Measurements from ENCODE around the gene TOP3A.

Gene TOP3A

GRCh38 chr17:18278867-18279266 is 35.9 kb downstream of the TOP3A start:
- DNase-seq: no peak

DNA sequence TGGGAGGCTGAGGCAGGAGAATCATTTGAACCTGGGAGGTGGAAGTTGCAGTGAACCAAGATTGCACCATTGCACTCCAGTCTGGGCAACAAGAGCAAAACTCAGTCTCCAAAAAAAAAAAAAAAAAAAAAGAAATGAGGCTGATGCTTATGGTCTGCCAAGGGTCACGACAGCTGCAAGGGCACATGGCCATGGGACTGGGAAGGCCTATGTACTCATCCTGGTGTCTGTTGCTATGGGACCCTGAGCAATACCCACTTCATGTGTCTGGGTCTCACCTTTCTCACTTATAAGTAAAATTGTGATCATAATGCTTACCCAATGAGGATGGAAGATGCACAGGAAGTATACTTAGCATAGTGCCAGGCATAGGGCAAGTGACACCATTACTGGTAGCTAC is 37.7 kb downstream of the TOP3A start:
- DNase-seq: no peak

DNA sequence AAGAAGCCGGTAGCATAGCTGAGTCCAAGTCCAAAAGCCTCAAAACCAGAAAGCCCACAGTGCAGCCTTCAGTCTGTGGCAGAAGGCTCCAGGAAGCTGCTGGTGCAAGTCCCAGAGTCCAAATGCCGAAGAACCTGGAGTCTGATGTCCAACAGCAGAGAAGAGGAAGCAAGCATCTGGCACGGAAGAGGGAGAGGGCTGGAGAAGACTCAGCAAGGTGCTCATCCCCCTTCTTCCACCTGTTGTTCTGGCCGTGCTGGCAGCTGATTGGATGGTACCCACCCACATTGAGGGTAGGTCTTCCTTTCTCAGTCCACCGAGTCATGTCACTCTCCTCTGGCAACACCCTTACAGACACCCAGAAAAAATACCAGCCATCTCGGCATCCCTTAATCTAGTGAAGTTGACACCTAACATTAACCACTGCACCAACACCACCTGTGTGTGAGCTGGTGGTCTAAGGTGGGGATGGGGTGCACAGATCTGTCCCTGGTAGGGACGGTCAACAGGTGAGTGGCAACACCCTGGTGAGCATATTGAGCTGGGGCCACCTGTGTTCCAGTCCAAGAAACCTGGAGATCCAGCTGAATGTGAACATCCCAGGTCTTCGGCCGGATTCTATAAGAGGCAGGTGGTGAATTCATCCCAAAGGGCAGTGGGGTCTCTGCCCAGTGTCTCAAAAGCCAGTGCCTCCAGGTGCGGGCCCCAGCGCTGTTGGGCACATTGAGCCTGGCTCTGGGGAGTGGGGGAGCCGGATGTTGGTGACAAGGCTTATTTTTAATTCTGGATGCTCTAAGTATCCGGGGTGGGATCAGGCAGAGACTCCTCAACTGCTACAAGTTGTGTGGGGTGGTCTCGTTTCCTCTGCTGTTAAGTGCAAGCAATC is 44.5 kb downstream of the TOP3A start:
- no peak for DNase-seq

GRCh38 chr17:18267927-18268711 is 46.7 kb downstream of the TOP3A start:
- no peak for DNase-seq

- DNase-seq: no peak
Measured at GRCh38 chr17:18267366-18267765, 47.4 kb downstream of the TOP3A start.

DNA sequence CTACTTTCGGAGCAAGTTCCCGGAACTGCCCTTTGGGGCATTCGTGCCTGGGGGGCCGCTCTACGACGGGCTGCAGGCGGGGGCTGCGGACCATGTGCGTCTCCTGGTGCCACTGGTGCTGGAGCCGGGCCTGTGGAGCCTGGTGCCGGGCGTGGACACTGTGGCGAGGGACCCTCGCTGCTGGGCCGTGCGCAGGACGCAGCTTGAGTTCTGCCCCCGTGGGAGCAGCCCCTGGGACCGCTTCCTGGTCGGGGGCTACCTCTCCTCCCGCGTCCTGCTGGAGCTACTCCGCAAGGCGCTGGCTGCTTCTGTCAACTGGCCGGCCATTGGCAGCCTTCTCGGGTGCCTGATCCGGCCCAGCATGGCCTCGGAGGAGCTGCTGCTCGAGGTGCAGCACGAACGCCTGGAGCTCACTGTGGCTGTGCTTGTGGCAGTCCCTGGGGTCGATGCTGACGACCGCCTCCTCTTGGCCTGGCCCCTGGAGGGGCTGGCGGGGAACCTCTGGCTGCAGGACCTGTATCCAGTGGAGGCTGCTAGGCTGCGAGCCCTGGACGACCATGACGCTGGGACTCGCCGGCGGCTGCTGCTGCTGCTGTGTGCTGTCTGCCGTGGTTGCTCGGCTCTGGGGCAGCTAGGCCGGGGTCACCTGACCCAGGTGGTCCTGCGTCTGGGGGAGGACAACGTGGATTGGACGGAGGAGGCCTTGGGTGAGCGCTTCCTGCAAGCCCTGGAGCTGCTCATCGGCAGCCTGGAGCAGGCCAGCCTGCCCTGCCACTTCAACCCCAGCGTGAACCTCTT is 50.7 kb downstream of the TOP3A start:
- no peak for DNase-seq

DNA sequence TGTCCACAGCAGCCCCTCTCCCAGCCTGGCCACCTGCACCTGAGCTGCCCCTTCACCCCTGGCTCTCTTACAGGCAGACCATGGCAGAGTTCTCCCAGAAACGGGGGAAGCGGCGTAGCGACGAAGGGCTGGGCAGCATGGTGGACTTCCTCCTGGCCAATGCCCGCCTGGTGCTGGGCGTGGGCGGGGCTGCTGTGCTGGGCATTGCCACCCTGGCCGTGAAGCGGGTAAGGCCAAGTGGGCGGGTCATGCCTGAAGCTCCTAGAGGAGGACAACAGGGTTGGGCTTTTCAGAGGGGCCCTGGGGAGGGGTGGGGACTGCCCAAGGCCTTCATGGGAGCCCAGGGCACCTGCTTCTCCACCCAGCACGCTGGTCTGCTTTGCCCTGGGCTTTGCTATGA is 52.2 kb downstream of the TOP3A start:
- DNase-seq: no peak

GRCh38 chr17:18262111-18262510 is 52.7 kb downstream of the TOP3A start:
- no peak for DNase-seq

DNA sequence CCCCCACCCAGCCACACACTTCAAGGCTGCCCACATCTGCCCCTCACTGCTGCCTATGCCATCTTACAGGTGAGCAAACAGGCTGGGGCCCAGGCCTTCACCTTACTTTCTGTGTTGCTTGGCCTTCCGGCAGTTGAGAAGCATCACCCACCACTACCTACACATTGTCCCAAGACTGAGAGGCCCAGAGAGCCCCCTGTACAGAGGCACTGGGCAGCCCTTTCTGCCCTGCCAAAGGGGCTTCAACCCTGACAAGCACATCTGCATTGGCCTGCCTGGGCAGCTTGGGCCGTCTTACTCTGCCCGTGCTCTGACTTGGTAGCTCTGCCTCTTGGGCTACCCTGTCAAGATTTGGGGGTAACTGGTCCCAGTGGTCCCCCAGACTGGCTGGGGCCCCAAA is 53.1 kb downstream of the TOP3A start:
- DNase-seq: no peak

GRCh38 chr17:18261146-18261515 is 53.7 kb downstream of the TOP3A start:
- DNase-seq: no peak

DNA sequence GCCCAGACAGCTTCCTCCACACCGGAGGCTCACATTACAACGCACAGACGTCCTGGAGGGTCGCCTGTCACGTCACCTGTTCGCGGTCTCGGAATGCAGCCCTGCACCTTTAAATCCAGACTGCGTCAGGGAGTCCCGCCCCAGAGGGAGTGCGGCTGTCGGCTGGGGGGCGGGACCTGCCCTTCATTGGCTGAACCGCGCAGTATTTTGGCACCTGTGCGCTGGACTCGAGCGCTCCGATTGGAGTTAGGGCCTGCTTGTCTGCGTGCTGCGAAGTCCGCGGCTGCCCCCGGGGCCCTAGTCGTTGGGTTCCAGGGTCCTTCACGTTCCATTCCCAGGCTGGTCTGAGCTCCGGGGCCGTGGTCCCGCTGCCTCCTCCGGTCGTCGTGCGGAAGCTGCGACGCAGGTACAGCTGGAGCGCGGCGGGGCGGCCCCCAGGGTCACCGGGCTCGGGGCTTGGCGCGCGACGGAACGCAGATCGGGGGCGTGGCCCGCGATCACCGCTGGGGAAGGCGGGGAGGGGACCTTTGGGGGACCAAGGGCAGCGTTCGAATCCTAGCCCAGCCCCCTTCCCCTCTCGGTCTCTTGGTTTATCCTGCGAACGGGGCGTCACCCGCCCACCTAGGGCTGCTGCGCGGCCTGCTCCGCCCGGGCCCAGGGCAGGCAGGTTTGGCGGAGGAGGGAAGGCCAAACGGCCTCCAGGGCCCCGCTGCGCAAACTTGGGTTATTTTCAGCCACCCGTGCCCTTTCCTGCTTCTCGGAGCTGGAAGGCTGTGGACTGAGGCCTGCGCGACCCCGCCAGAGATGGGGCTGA is 54.3 kb downstream of the TOP3A start, which contains the start of gene MIEF2:
Gene MIEF2 (plus strand): TSS at position 331 of the 814 bp plus-strand sequence. CDS start 2,059 bp downstream, outside the sequence.
- DNase-seq: peak; percentile 81

DNA sequence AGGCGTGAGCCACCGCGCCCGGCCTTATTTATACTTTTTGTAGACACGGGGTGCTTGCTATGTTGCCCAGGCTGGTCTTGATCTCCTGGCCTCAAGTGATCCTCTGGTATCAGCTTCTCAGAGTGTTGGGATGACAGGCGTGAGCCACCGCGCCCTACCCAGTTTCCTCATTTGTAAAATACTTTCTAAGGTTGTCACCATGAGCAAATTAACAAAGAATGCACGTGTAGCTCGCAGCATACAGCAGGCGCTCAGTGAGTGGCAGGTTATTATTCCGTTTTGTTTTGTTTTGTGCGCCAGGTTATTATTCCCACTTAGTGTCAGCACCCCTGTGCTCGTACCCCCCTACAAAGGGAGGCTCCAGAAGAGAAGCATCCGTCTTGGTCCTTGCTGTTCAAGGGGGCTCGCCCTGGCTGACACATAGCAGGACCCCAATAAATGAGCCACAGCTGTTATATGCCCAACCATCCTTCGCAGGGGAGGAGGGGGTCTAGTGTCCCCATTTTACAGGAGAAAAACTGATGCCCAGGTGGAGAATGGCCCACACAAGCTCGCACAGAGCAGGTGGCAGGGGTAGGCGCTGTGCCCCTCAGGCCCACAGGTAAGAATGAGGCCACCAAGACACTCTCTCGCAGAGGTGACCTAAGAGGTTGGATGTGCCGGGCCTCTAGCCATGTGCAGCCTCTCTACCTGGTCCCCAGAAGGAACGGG is 55.0 kb downstream of the TOP3A start:
- no peak for DNase-seq

DNA sequence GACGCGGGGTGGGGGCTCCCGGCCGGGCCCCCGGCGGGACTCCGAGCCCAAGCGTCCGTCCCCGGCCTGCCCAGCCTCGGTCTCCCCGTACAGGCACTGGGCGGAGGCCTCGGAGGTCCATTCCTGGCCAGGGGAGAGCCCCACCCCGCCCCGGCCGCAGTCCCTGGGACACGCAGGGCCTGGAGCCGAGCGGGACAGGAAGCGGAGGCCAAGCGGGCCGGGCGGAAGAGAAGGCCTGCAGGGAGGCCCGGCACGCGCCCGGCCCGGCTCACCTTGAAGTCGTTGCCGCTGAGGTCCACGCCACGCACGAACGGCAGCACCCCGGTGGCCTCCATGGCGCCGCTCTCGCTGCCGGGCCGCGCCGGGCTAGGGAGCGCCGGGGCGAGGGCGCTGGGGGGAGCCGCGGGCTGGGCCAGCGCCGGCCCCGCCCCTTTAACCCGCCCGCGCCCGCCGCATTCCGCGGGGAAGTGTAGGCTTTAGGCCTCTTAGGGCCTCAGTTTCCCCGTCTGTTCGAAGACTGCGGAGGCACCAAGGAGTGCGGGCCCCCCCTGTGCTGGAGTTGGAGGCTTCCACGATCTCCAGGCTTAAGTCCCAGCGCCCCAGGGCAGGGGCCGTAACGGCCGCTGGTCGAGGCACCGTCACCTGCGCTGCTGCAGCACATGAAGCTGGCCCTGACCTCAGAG is 56.3 kb downstream of the TOP3A start, which contains the start of gene FLII:
Gene FLII (minus strand): TSS at position 383 of the 683 bp plus-strand sequence. CDS start 48 bp downstream, at position 335.
- DNase-seq: no peak

DNA sequence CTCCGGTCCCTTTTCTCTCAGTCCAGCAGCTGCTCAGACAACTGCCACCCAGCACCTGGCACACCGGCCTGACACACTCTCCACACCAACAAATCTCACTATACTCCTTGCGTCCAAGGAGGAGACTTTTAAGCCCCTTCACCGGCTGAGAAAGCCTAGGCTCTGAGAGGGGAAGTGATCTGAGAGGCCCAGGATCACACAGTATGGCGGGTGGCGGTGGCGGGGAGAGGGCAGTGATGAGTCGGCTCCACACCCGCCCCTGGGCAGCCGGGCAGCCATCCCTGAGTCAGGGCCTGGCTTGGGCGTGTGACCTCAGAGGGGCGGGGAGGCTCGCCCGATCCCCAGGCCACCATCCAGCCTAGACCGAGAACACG is 56.8 kb downstream of the TOP3A start:
- peak; percentile 13 for DNase-seq

- no peak for DNase-seq
Measured at GRCh38 chr17:18257268-18257981, 57.4 kb downstream of the TOP3A start.

DNA sequence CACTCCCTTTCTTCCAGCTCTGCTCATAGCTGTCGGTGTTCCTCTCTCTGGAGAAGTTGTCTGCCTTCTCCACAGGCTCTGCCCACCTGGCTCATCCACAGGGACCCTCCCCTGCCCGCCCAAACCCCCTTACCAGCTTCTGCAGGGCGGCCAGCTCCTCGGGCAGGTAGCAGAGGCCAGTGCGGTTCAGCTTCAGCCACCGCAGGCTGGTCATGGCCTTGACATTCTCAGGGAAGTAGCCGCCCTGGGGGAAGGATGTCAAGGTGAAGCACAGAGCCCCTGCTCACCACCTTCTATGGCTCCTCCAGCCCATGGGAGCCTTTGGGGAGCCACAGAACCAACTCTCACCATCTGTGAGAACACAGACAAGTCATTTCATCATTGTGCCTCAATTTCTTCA is 58.0 kb downstream of the TOP3A start:
- DNase-seq: no peak

GRCh38 chr17:18256351-18256750 is 58.4 kb downstream of the TOP3A start:
- no peak for DNase-seq

GRCh38 chr17:18254888-18255649 is 59.7 kb downstream of the TOP3A start:
- DNase-seq: no peak
